ENCODE measurements around the gene STK32C. TPM values are rescaled to one million over a fixed set of nuclear protein-coding genes. Genes with fewer than 3 reads are reported as not detected.
"Not testable (repeated sequence)": the region's sequence is repeated elsewhere in the genome, so short reads cannot be mapped to it uniquely, and the experiment has no call there.

The STK32C gene
- total RNA-seq, 1 donor from 2014 or later, result 18.3 TPM

DNA sequence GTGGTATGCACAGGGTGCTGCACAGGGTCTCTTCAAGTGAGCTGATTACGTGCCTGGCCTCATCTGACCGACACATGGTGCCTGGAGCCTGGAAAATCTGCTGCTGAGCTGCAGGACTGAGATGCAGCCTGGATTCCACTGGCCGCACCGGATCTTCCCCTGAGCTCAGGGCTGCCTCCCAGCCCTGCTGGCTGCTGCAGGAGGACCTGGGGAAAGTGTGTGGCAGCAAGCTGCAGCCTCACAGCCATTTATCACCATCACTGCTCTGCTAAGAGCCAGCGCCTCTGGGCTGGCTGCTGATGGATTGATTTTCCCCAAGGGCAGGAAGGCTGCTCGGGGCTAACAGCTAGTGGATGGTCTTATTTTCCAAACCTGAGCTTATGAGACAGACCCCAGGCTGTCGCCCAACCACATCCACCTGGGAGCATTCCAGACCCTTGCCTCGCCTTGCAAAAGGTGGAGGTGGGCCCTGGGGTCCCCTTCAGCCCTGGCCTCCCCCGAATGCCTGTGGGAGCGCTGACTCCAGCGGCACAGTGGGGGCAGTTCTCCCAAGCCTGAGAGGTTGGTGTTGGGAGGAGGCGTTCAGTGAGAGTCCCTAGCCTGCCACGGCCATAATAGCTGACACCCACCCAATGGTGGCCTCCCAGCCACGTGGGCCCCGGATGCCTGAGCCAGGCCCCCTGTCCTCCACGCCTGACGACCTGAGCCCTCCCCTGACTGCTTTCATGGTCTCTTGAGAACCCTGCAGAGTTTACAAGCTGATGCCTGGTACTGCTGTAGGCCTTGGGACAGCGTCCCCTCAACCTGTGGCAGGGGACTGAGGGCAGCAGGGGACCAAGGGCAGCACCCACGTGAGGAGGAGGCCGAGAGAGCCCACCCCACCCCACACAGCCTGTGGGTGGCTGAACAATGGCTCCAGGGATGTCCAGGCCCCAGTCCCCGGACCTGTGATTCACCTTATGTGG, 38.2 kb downstream of the STK32C start:
- no peak for DNase-seq (ENCODE audit: low spot score)

DNA sequence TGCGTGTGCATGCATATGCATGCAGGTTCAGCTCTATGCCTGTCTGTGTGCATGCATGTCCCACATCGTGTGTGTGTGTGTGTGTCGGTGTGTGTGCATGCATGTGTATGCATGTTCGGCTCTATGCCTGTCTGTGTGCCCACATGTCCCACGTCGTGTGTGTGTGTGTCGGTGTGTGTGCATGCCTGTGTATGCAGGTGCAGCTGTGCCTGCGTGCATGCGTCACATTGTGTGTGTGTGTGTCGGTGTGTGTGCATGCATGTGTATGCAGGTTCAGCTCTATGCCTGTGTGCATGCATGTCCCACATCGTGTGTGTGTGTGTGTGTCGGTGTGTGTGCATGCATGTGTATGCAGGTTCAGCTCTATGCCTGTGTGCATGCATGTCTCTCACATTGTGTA, 39.8 kb downstream of the STK32C start:
- not testable (repeated sequence) for DNase-seq (ENCODE audit: low spot score)

GRCh38 chr10:132266594-132267161, 41.1 kb downstream of the STK32C start:
- no peak for DNase-seq (ENCODE audit: low spot score)

- DNase-seq (ENCODE audit: low spot score), result no peak
Measured at GRCh38 chr10:132265890-132266496, 41.8 kb downstream of the STK32C start.

DNA sequence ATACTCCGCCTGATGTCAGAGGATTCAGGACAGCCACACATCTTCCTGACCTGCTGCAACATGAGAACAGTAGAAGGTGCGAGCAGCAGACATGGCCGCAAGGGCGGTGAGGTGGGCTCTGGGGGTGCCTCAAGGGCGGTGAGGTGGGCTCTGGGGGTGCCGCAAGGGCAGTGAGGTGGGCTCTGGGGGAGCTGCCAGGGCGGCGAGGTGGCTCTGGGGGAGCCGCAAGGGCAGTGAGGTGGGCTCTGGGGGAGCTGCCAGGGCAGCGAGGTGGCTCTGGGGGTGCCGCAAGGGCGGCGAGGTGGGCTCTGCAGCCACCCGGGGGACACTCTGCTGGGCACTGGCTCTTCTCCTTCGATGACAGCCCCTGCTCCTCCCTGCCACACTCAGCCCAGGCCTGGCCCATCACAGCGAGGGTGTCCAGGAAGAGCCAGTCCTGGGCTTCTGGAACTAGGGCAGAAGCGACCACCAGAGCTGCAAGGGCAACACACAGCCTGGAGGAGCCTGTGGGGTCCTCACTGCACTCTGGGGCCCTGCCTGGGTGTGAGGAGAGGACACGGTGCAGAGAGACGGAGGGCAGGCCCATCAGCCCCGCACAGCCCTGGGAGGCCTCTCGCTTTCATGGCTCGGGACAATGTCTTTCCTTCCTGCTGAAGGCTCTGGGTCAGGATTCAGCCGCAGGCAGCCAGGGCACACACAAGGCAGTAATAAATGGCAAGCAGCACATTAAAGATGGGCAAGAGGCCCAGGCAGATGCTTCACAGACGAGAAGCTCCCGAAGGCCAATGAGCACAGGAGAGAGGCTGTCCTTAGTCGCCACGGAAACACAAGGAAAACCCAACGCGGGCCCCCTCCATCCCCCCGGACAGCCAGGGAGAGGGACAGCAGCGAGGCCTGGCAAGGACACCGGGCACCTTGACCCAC, 42.5 kb downstream of the STK32C start:
- no peak for DNase-seq (ENCODE audit: low spot score)

DNA sequence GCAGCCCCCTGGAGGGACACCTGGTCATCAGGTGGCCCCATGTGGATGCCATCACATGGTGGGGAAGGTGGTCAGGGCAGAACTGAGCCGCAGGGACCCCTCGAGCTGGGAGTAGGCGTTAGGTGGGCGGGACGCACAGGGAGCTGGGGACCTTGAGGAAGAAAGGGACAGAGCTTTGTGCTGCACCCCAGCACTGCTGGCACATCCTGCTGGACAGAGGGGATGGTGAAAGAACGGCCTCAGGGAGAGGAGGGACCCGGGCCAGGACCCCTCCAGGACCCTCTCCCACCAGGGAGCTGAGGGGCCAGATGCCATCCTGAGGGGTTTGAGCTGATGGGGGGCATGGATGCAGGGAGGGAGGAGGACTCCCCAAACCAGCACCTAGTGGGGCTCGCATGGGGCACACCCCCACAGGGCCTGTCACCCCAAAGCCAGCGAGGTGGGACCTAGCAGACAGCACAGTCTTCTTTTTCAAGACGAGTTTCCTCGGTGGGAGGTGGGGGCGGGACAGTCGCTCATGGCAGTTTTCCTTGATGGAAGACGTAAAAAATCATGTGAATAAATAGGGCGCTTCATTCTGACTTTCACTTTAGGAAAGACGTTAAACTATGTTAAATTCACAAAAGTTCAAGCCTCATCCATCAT, 43.3 kb downstream of the STK32C start:
- no peak for DNase-seq (ENCODE audit: low spot score)

- no peak for DNase-seq (ENCODE audit: low spot score)
Measured at GRCh38 chr10:132263866-132264265, 43.9 kb downstream of the STK32C start.

GRCh38 chr10:132259702-132260482, 47.9 kb downstream of the STK32C start:
- no peak for DNase-seq (ENCODE audit: low spot score)

GRCh38 chr10:132258423-132258822, 49.3 kb downstream of the STK32C start:
- no peak for DNase-seq (ENCODE audit: low spot score)

- no peak for DNase-seq (ENCODE audit: low spot score)
Measured at GRCh38 chr10:132257907-132258306, 49.8 kb downstream of the STK32C start.

DNA sequence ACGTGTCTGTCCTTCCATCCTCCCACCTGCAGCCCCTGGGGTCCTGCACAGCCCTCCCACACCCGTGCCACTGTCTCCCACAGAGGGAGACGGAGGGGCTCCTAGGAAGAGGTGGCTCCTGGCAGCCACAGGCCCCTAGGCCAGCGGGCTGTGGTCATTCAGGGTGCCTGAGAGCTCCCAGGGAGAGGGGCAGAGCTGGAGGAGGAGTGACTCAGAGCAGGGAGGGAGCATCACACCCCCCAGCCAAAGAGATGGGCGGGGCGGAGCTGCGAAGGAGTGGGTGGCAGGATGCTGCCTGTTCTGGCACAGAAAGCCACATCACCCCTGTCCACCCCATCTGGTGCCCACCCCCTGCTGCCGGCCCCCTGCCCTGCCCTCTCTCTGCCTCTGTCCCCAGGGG, 50.5 kb downstream of the STK32C start:
- no peak for DNase-seq (ENCODE audit: low spot score)

DNA sequence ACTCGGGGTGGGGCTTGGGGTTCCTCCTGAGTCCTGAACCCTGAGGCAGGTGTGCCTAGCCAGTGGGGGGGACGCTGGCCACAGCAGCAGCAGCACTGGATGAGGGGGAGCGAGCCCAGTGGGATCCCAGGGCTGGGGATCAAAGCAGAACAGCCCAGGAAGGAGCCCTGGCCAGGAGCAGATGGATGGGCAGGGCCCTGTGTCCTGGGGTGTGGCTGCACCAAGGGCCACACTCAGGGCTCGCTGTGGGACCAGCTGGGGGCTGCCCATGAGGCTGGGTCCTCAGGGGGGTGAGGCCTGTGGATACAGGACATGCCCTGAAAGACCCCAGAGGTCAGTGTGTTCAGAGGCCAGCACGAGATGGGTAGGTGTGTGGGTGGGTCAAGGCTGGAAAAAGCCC, 50.9 kb downstream of the STK32C start:
- DNase-seq (ENCODE audit: low spot score), result no peak

DNA sequence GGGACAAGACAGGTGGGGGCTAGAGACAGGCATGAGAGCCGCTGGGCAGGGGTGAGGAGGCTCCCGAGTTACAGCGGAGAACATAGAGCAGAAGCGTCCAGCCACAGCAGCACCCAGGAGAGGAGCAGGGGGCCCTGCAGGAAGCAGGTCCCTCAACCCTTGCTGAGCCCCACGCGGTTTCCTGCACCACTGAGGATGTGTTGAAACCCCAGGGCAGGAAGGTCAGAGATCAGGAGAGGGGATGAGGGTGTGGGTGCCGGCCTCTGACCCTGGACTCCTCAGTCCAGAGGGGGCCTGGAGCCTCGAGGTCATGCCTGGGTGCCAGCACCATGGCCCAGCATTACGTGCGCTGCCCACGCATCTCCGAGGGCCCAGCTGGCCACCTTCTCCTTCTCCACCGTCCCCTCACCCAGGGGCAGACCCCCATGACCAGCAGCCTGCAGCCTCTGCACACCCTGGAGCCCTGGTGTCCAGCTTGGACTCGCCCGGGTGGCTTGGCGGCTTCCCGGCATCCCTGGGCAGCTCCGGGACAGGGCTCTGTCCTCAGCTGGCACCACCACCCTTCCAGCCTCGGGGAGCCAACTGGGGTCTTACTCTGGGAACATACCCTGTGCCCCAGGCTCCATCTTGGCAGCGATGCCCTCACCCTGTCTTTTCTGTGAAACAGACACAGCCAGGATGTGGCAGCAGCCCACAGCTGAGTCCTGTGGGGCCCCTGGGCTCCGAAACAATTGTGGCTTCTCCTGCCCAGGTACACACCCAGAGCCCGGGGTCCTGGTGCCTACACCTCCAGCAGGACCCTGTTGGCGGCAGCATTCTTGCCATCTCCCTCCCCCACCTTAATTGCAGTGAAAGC, 52.0 kb downstream of the STK32C start:
- no peak for DNase-seq (ENCODE audit: low spot score)

DNA sequence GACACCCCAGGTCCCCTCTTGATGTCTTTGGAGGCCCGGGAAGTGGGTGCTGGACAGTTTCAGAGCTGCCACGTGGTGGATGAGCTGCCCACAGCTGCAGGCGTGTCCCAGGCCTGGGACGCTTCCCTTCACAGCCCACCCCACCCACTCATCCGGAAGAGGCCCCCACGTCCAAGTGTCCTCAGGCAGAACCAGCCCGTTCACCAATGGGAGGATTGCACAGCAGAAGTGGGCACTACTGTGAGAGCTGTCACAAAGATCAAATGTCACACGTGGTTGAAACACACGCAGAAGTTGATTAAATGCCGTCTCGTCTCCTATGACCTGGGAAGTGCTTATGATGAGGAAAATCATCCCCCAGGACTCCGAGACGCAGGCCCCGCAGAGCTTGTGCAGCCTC, 52.9 kb downstream of the STK32C start:
- DNase-seq (ENCODE audit: low spot score), result no peak

DNA sequence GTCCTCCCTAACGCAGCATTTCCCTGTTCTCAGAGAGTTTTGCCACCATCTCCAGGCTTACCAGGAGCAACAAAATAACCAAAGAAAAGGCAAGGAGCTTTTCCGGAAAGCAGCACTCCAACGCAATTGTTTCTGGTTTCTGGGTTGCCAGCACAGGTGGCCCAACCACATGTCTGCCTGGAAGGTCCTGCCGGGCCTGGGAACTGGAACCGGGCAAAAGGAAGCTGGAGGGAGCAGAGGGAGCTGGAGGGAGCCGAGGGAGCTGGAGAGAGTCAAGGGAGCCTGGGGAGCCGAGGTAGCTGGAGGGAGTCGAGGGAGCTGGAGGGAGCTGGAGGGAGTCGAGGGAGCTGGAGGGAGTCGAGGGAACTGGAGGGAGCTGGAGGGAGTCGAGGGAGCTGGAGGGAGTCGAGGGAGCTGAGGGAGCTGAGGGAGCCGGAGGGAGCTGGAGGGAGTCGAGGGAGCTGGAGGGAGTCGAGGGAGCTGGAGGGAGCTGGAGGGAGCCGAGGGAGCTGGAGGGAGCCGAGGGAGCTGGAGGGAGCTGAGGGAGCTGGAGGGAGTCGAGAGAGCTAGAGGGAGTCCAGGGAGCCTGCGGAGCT, 54.6 kb downstream of the STK32C start:
- no peak for DNase-seq (ENCODE audit: low spot score)

- DNase-seq (ENCODE audit: low spot score), result no peak
Measured at GRCh38 chr10:132252412-132252811, 55.3 kb downstream of the STK32C start.

- no peak for DNase-seq (ENCODE audit: low spot score)
Measured at GRCh38 chr10:132251928-132252327, 55.8 kb downstream of the STK32C start.
